ENCODE results near the gene B4GALT4.
"Not testable (repeated sequence)": the region's sequence is repeated elsewhere in the genome, so short reads cannot be mapped to it uniquely, and the experiment has no call there.

Gene B4GALT4

DNA sequence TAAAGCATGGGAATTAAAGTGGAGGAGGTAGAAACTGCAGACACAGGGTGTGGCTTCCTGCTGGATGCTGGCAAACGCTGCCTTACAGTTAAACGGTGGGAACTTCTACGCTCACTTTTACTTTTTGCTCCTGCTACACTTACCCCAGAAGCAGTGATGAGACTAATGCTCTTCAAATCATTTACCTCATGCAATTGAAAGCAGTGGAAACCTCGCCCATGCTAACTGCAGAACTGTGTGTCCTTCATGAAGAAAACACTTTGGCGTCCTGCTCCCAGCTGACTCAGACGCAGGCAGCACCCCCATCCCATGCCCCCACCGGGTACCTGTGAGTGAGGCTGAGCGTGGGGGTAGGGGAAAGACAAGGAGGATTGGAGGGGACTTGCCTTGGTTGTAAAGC lies 35.5 kb downstream of the B4GALT4 start:
- DNase-seq (ENCODE audit: low read depth in 4 of 4, low spot score in 1 of 4) = no peak

DNA sequence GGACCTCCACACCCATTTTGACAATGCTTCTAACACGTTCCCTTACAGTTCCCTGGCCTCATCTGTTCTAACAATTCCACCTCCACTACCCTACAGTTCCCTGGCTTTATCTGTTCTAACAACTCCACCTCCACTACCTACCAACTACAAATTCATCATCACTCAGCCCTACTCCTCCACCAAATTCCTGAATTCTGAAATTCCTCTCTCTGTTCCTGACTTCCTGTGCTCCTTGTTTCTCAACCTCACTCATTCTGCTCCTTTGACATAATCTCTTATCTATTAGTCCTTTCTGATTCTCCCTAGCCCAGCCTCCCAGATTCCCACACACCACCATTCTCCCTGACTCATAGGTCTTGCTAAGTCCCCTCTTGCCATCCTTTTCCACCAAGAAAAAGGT lies 44.8 kb downstream of the B4GALT4 start:
- no peak for DNase-seq (ENCODE audit: low read depth in 4 of 4, low spot score in 1 of 4)

DNA sequence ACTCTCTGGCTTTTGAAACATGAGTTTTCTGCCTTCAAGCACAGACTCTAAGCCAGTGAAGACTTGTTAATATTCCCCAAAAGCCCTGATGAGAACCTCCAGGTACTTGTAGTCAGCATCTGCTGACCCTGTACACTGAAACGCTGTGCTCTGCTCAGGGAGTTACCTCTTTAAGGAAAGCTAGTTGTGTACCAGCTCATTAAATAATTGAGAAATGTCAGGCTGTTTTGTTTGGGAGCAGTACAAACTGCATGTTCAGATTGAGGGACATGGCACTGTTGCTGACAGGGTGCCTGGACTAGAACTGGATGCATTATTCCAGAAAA lies 45.6 kb downstream of the B4GALT4 start:
- DNase-seq (ENCODE audit: low read depth in 4 of 4, low spot score in 1 of 4) = no peak

DNA sequence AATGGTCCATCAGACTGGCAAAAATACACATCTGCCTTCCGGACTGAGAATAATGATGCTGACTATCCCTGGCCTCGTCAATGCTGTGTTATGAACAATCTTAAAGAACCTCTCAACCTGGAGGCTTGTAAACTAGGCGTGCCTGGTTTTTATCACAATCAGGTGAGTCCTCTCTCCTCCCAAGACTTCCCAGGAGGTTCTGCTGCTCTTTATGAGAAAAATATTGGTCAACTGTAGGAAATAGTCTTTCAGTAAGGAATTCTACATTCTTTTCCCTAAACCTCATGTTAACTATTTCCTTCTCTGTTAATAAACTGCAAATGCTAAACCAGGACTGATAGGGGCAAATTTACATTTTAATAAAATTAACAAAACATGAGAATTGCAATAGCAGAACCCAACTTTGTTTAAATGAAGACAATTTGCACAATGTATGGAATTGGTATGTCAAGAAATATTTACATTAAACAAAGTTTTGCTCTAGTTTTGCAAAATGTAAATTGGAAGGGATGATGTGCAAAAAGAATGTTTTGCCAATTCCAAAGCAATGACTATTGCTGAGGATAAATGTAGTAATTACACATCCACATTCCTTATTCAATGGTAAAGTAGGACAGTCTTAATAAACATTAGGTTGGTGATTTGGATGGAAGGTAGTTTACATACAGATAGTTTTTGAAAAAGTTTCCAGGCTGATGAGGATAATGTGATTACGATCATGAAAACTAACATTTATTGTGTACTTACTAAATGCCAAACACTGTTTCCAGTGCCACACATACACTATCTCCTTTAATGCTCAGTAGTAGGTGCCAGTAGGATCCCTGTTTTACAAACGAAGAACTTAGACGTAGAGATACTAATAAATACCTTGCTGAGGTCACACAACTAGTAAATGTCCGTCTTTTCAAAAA lies 46.2 kb downstream of the B4GALT4 start:
- DNase-seq (ENCODE audit: low read depth in 4 of 4, low spot score in 1 of 4) = no peak

DNA sequence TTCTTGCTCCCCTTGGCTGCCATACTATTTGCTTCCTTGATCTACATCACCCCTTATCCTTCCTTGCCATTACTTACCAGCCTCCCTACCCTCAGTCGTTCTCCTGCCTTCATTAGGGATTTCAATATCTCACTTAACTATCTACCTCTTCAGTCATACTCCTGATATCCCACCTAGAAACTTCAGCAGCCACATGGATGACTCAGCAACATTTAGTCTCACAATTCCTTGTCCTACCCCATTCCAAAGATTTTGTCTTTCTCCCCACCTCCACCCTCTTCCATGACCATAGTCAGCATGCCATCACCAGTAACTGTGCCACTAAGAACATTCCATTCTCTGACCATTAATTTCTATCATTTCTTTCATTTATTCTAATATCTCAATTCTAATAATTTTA lies 48.9 kb downstream of the B4GALT4 start:
- no peak for DNase-seq (ENCODE audit: low read depth in 4 of 4, low spot score in 1 of 4)

DNA sequence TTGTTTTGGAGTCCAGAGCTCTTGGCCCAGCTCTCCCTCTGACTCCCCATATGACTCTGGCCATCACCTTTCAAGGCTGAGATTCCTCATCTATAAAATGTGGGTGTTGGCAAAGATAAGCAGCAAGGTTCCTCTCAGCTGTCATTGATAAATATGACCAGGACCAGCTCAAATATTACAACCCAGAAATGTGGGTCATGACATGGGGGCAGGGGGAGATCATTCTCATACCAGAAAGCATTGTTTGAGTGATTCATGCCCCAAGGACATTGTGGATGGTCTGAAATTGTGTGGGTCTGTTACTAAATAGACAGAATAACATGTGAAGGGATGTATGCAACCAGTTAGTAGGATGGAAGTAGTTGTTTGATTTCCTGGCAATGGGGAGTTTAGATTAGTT lies 53.4 kb downstream of the B4GALT4 start:
- no peak for DNase-seq (ENCODE audit: low read depth in 4 of 4, low spot score in 1 of 4)

DNA sequence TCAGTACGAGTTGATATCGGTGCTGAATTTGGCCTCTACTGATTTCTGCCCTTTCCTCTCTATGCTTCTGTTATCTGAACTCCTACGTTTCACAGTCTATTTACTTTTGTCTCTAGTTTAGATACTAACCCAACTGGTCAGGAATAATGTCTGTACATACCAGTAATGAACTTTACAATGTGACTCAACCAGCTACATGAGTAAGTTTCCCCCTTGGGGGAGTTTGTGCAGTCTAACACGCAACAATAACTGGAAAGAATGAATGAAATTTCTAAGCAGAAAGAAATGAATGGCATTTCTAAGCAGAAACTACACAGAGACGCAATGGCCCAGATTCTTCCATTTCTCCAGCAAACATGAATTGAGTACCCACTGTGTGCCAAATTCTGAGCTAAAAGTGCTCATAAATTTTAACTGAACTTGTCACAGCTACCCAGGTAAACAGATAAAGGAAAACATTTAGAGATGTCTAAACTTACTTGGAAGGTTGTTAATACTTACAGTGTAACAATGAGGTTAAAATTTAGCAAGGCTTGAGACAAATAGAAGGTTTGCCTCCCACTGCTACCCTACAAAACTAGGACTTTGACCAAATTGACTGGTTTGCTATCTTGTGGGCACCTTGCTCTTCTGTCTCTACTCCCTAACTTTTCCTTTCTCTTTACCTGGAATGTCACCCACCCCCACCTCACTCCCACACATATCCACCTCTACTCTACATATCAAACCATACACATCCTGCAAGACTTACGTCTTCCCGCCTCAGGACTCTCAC lies 55.7 kb downstream of the B4GALT4 start:
- no peak for DNase-seq (ENCODE audit: low read depth in 4 of 4, low spot score in 1 of 4)

DNA sequence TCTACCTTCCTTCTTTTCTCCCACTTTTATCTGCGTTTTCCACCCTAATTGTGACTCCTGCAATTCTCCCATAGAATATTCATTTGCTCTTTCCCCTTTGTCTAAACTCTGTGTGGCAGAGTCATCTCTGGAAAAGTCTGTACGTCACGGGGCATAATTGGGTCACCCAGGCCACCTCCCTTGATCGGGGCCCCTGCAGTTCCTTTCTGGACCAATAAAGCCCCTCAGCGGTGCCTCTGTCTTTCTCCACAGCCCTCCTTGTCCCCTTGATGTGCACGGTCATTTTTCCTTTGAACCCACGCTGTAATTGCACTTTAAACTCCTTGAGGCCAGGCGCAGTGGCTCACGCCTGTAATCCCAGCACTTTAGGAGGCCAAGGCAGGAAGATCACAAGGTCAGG lies 56.6 kb downstream of the B4GALT4 start:
- DNase-seq (ENCODE audit: low read depth in 4 of 4, low spot score in 1 of 4) = no peak

DNA sequence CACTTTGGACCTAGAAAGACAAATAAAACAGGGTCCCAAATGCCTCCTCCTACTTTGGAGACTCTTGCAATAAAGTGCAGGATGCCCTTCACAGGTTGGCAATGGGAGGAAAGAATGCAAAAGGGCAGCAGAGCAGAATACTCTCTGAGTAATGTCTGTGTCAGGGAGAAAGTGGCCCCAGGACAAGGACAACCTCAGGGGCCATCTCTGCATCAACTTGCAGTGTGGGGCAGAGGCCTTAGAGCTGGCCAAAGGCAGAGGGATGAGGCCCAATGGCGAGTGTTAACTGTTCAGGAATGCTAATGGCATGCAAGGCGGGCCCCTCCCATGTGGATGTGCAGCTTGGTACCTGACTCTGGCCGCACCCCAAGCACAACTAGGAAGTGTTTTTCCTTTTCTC lies 58.9 kb downstream of the B4GALT4 start:
- DNase-seq (ENCODE audit: low read depth in 4 of 4, low spot score in 1 of 4) = no peak

DNA sequence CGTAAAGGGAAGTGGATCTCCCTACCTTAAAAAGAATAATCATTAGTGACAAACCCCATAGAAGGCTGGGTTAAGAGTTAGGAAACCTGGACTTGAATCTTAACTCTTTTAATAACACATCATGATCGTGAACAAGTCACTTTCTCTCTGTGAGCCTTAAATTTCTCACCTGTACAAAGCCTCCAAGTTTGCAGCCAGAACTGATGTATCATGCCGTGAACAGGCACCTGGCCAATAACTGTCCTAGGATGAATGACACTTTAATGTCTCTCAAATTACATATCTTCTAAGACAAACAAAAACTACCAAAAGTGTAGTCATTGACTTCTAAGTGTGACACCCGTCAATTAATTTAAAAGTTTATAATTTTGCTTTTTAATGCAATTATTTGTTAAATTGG lies 63.4 kb downstream of the B4GALT4 start:
- no peak for DNase-seq (ENCODE audit: low read depth in 4 of 4, low spot score in 1 of 4)

DNA sequence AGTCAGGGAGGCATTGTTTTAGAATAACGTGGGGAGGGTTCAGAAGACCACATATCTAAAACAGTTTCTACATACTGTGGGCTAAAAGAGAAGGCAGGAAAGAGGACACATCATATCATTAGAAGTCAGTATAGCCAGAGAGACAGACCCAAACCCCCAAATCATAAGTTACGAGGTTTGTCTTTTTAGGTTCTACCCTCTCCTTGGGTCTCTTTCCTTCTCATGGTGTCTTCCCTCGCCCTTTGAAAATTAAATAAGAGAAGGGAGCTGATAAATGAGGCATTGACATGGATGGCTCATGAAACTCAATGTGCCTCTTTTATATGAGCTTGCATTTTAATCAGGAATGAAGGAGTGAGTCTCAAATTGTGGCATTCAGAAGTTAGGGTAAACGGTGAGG lies 63.9 kb downstream of the B4GALT4 start:
- DNase-seq (ENCODE audit: low read depth in 4 of 4, low spot score in 1 of 4) = no peak

DNA sequence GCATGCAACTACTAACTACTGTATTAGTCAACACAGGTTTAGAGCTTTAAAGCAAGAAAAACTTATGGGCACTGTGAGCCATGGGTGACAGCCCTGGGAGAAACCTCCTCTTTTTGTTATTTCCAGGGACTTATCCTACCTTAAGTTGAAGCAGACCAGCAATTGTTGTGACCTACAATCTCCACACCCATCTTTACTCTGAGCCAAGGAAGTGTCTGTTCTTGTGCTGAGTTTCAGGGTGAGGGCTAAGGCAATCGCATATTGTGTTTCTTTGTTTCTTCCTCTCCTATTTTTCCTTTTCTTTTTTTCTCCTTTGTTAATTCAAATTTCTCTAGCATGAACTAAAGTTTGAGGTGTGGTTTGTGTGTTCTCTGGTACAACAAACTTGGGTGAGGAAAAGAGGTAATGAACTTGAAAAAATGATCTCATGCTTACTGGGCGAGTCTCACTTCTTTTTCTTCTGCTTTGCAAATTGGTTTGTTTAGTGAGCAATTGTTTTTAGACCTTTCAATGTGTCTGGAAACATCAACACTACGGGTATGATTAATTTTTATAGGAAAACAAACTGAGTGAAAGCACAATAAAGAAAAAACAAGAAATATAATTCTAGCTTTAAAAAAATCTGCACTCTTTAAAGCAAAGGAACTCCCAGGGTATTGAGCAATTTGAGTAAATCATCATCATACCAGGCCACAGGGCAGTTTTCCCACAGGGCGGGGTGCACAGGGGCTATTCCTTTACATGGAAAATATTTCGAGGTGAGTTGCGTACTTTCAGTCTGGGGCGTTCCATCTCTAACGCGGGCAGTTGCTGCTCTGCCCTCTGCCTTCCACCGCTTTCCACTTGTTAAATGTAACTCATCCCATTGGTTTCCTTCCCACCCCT lies 64.6 kb downstream of the B4GALT4 start:
- no peak for DNase-seq (ENCODE audit: low read depth in 4 of 4, low spot score in 1 of 4)

DNA sequence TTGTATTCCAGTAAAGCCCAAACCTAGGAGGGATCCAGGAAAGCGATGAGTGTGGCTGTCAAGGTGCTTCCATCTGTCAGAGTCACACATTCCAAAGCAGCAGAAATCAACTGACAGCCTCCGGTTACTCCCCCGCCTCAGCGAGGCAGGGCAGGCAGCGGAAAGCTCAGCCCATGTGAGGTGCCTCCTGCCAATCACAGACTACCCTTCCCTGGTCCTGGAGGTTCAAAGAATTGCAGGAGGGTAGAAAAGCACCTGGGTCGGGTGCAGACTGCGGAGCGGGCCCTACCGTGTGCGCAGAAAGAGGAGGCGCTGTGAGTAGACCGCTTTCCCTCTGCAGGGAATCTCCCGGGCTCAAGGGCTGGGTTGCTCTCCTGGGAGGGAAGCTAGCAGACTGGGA lies 67.4 kb downstream of the B4GALT4 start, which contains the start of gene UPK1B:
UPK1B (plus strand) TSS at position 274 of the 400 bp plus-strand sequence. CDS start 13,144 bp downstream, outside the sequence.
- DNase-seq (ENCODE audit: low read depth in 4 of 4, low spot score in 1 of 4) = no peak

DNA sequence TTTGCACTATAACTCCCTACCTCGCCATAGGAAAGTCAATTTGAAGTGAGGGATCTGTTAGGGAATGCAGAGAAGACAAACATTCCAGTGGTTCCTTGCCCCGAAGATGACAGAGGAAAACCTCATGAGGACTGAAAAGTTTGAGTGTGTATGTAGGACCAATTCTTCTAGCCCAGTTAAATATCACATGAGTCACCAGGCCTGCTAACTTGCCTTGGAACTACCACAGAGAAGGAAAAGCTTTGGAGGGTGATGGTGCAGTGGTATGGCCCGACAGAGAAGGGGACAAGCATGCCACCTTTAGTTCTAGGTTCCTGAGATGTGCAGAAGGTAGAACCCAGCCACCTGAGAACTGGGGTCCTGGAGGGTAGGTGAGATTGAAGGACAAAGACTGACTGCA lies 69.9 kb downstream of the B4GALT4 start:
- no peak for DNase-seq (ENCODE audit: low read depth in 4 of 4, low spot score in 1 of 4)

DNA sequence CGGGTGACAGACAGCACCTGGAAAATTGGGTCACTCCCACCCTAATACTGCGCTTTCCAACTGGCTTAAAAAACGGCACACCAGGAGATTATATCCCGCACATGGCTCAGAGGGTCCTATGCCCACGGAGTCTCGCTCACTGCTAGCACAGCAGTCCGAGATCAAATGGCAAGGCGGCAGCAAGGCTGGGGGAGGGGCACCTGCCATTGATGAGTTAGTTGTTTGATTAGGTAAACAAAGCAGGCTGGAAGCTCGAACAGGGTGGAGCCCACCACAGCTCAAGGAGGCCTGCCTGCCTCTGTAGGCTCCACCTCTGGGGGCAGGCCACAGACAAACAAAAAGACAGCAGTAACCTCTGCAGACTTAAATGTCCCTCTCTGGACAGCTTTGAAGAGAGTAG lies 75.9 kb downstream of the B4GALT4 start:
- not testable (repeated sequence) for DNase-seq (ENCODE audit: low read depth in 4 of 4, low spot score in 1 of 4)

Data from stimulated activated CD4-positive, alpha-beta T cell treated with anti-CD3 and anti-CD28 coated beads, Interleukin-1b, Interleukin-23, amount 100 ng/mL, for 24 hours (primary cell).